ENCODE data around the gene CBFA2T2. TPM values are rescaled to one million over a fixed set of nuclear protein-coding genes. Genes with fewer than 3 reads are reported as not detected.

CBFA2T2 gene
- total RNA-seq, 2 experiments from 2014 or later = 17.9 to 18.6 TPM

DNA sequence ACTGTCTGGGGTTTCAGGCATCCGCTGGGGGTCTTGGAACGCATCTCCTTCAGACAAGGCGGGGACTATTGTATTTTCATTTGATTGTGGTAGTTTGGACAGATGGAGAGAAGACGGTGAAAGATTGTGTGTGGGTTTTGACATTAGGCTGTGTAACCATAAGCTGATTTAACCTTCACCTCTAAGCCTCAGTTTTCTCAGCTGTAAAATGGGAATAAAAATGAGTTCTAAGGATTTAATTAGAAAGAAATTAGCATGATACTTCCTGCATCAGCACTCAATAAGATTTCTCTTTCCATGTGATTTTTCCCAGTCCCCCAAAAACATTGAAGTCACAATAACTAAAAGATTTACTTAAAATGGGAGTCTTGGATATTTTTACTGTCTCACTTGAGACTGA is 78.1 kb downstream of the CBFA2T2 start:
- Histone ChIP-seq H3K27ac (ENCODE audit: low read depth in 1 of 2, low read length in 2 of 2) (no peak overlapping the region), H3K27me3 (ENCODE audit: control insufficient read depth in 1 of 2, insufficient read depth in 2 of 2, low read length in 2 of 2) (no peaks in the 10 kb centered on the region), H3K4me1 (ENCODE audit: insufficient read depth, low read length) (peaks cover 4% of the 10 kb centered on the region), H3K9me3 (ENCODE audit: control insufficient read depth in 1 of 2, insufficient read depth in 1 of 2, low read length in 2 of 2) (no peaks in the 10 kb centered on the region), H3K36me3 (ENCODE audit: insufficient read depth, low read length) (no peaks in the 10 kb centered on the region), H3K4me3 (ENCODE audit: low read length) (no peak overlapping the region)
- ChIA-PET POLR2A (interaction anchor here (1.0 to 1.4 kb wide), 2 partner anchors 13 to 78 kb away, joined by 4 to 6 read pairs; partner anchors contain the start of gene CBFA2T2), CTCF (no interaction called here)
- DNase-seq (no peak), ATAC-seq (ENCODE audit: poor library complexity) (no peak)
- no peaks in the 10 kb centered on the region for H3K9me3 Mint-ChIP-seq
- peaks cover 52% of the 10 kb centered on the region for H3K4me1 Mint-ChIP-seq (ENCODE audit: low read depth)
- H3K27ac Mint-ChIP-seq = no peak overlapping the region
- intact Hi-C loops (cut with DNase I, micrococcal nuclease) = no loop called here
- H3K4me3 Mint-ChIP-seq = no peak overlapping the region
- no peaks in the 10 kb centered on the region for H3K27me3 Mint-ChIP-seq
- peaks cover 7% of the 10 kb centered on the region for H3K36me3 Mint-ChIP-seq (ENCODE audit: low read depth)
- TF ChIP-seq, protein P1, sequence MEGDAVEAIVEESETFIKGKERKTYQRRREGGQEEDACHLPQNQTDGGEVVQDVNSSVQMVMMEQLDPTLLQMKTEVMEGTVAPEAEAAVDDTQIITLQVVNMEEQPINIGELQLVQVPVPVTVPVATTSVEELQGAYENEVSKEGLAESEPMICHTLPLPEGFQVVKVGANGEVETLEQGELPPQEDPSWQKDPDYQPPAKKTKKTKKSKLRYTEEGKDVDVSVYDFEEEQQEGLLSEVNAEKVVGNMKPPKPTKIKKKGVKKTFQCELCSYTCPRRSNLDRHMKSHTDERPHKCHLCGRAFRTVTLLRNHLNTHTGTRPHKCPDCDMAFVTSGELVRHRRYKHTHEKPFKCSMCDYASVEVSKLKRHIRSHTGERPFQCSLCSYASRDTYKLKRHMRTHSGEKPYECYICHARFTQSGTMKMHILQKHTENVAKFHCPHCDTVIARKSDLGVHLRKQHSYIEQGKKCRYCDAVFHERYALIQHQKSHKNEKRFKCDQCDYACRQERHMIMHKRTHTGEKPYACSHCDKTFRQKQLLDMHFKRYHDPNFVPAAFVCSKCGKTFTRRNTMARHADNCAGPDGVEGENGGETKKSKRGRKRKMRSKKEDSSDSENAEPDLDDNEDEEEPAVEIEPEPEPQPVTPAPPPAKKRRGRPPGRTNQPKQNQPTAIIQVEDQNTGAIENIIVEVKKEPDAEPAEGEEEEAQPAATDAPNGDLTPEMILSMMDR (IDR thresholded peaks at IDR 0.05) = no peak

DNA sequence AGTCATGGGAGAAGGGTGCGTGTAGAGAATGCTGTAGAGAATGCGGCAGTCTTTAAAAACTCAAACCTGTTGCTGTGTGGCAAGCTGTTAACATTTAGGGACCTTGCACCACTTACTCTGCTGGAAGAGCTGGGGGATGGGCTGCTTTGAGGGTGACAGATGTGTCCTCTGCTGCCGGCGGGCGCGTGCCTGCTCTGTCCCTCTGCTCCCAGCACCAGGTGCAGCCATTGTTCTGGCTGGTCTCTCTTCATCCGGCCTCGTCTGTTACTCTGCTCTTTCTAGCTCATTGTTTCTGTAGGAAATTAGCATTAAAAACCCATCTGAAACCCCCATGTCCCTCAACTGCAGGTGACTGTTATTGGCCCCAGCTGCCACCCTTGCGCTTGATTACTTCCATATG is 78.5 kb downstream of the CBFA2T2 start:
- ATAC-seq (ENCODE audit: poor library complexity) (no peak), DNase-seq (no peak)
- Mint-ChIP-seq H3K9me3 (no peaks in the 10 kb centered on the region), H3K27me3 (no peaks in the 10 kb centered on the region), H3K4me1 (ENCODE audit: low read depth) (peaks cover 52% of the 10 kb centered on the region), H3K4me3 (no peak overlapping the region), H3K27ac (no peak overlapping the region), H3K36me3 (ENCODE audit: low read depth) (peaks cover 8% of the 10 kb centered on the region)
- Histone ChIP-seq H3K36me3 (ENCODE audit: insufficient read depth, low read length) (no peaks in the 10 kb centered on the region), H3K9me3 (ENCODE audit: control insufficient read depth in 1 of 2, insufficient read depth in 1 of 2, low read length in 2 of 2) (no peaks in the 10 kb centered on the region), H3K4me3 (ENCODE audit: low read length) (no peak overlapping the region), H3K27me3 (ENCODE audit: control insufficient read depth in 1 of 2, insufficient read depth in 2 of 2, low read length in 2 of 2) (no peaks in the 10 kb centered on the region), H3K4me1 (ENCODE audit: insufficient read depth, low read length) (peaks cover 4% of the 10 kb centered on the region), H3K27ac (ENCODE audit: low read depth in 1 of 2, low read length in 2 of 2) (no peak overlapping the region)
- TF ChIP-seq, protein P1 (IDR thresholded peaks at IDR 0.05) = no peak
- POLR2A ChIA-PET = interaction anchor here (1.0 to 1.4 kb wide), 2 partner anchors 13 to 78 kb away, joined by 4 to 6 read pairs; partner anchors contain the start of gene CBFA2T2
- intact Hi-C loops (cut with DNase I, micrococcal nuclease) = no loop called here
- CTCF ChIA-PET = no interaction called here

DNA sequence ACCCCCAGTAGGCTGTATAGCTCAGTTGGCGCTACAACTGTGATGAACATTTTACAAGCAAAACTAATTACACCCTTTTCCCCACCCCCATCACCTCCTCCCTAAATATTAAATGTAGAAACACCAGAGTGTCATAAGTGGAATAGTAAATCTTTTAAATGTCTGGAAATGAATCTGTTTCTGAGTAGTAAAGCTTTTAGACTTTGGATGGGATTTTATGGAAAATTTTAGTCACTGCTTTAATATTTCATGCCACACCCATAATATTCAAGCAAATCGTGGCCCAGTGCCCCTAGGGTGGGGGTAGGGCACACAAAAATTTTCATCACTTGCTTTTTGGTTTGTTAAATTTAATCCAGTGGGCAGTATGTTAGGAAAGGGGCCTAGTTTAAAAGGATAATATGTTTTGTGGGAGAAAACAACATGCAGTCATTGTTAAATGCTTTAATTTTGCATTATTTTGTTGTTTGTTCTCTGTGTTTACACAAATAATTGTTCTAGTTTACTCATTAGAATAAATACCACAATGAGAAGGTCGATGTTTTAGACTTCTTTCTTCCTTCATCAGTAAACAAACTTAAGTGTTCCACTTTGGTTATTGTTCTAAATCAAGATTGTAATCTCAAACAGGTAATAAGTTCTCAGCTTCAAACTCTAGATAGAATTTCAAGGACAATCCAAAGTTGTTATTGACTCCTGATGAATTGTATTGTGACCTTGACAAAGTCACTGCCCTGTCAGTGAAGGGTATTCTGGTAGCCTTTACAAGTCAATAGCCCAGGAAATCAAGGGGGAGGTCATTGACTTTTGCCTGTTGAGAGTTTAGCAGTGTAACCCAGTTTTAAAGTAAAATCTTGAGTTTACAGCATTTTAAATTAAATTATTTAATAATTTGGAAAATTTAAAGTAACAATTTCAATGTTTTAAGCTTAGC is 79.2 kb downstream of the CBFA2T2 start:
- no peak for ATAC-seq (ENCODE audit: poor library complexity)
- no peaks in the 10 kb centered on the region for H3K9me3 Mint-ChIP-seq
- TF ChIP-seq, protein P1 (IDR thresholded peaks at IDR 0.05) = no peak
- Histone ChIP-seq H3K36me3 (ENCODE audit: insufficient read depth, low read length) (no peaks in the 10 kb centered on the region), H3K27ac (ENCODE audit: low read depth in 1 of 2, low read length in 2 of 2) (no peak overlapping the region), H3K27me3 (ENCODE audit: control insufficient read depth in 1 of 2, insufficient read depth in 2 of 2, low read length in 2 of 2) (no peaks in the 10 kb centered on the region), H3K4me3 (ENCODE audit: low read length) (no peak overlapping the region), H3K9me3 (ENCODE audit: control insufficient read depth in 1 of 2, insufficient read depth in 1 of 2, low read length in 2 of 2) (no peaks in the 10 kb centered on the region), H3K4me1 (ENCODE audit: insufficient read depth, low read length) (peaks cover 4% of the 10 kb centered on the region)
- H3K4me1 Mint-ChIP-seq (ENCODE audit: low read depth) = peaks cover 52% of the 10 kb centered on the region
- intact Hi-C loops (cut with DNase I, micrococcal nuclease) = no loop called here
- H3K27me3 Mint-ChIP-seq = no peaks in the 10 kb centered on the region
- H3K27ac Mint-ChIP-seq = no peak overlapping the region
- ChIA-PET CTCF (no interaction called here), POLR2A (interaction anchor here (1.0 to 1.4 kb wide), 2 partner anchors 14 to 79 kb away, joined by 4 to 6 read pairs; partner anchors contain the start of gene CBFA2T2)
- H3K4me3 Mint-ChIP-seq = no peak overlapping the region
- no peak for DNase-seq
- peaks cover 8% of the 10 kb centered on the region for H3K36me3 Mint-ChIP-seq (ENCODE audit: low read depth)

Data from CD4-positive, alpha-beta T cell (primary cell).